Panc1 (cell line): ENCODE results near the gene SLC5A6. TPM values are rescaled to one million over a fixed set of nuclear protein-coding genes. Genes with fewer than 3 reads are reported as not detected.

Experiments used
- ATAC-seq: fragments of 200-7000 bp; cut with Tn5 transposase; 2 replicates; pipeline ENCODE4 v1.9.1; 2020; ENCODE audit warnings: mild to moderate bottlenecking, moderate library complexity
- BruUV-seq: library from RNA; stranded (reverse); fragments of 400-500 nt; replicated peaks from 2 replicates; lab custom pipeline; 2021; lab: Mats Ljungman, UMichigan
- CTCF ChIA-PET: fragments of 300-600 bp; sonication (Branson Sonifier 250); formaldehyde crosslinking; loops from one replicate; lab custom pipeline; 2022; ENCODE audit warnings: antibody characterized with exemption; lab: Charles Lee
- POLR2A ChIA-PET: fragments of 300-600 bp; sonication (Branson Sonifier 250); formaldehyde crosslinking; loops from one replicate; lab custom pipeline; 2022; ENCODE audit warnings: antibody characterized with exemption; lab: Charles Lee
- DNase-seq: peaks from one replicate; pipeline ENCODE4 v3.0.0-alpha.2; 2010; ENCODE audit warnings: low read depth, low spot score
- H3K27ac ChIP-seq: 2 replicates; pipeline ENCODE4 v1.5.1; 2011; ENCODE audit warnings: mild to moderate bottlenecking, low read length, inconsistent platforms
- H3K27me3 ChIP-seq: fragments of 200-500 bp; sonication (Bioruptor generic); 2 replicates; pipeline ENCODE4 v1.6.0; 2014; ENCODE audit warnings: low read length, inconsistent platforms; ENCODE audit not compliant: control insufficient read depth, insufficient read depth
- H3K36me3 ChIP-seq: fragments of 200-500 bp; sonication (Bioruptor generic); 2 replicates; pipeline ENCODE4 v1.5.1; 2014; ENCODE audit warnings: inconsistent platforms, mild to moderate bottlenecking, low read length, moderate library complexity; ENCODE audit not compliant: control insufficient read depth, insufficient read depth
- H3K4me1 ChIP-seq: 2 replicates; pipeline ENCODE4 v1.5.1; 2011; ENCODE audit warnings: inconsistent platforms, mild to moderate bottlenecking, low read length, moderate library complexity; ENCODE audit not compliant: control insufficient read depth, insufficient read depth
- H3K4me3 ChIP-seq, 2 experiments: 2 replicates each; pipeline ENCODE4 v1.5.1; 2011 to 2012; ENCODE audit warnings: low read depth in 2 of 2, low read length in 2 of 2, mild to moderate bottlenecking in 2 of 2, inconsistent platforms in 1 of 2, moderate library complexity in 1 of 2
- H3K9me3 ChIP-seq: fragments of 200-500 bp; sonication (Bioruptor generic); 2 replicates; pipeline ENCODE4 v1.5.1; 2014; ENCODE audit warnings: low read depth, mild to moderate bottlenecking, inconsistent platforms, low read length, moderate library complexity; ENCODE audit not compliant: control insufficient read depth, insufficient read depth
- POLR2AphosphoS5 ChIP-seq: IDR thresholded peaks from 2 replicates; pipeline ENCODE4 v1.6.1; 2012; ENCODE audit warnings: mild to moderate bottlenecking, low read depth, low read length, moderate library complexity
- SIN3A ChIP-seq: IDR thresholded peaks from 2 replicates; pipeline ENCODE4 v1.6.1; 2012; ENCODE audit warnings: low read depth, mild to moderate bottlenecking, low read length, moderate library complexity, borderline replicate concordance; ENCODE audit not compliant: insufficient read depth
- TCF7L2 ChIP-seq: IDR thresholded peaks from 2 replicates; pipeline ENCODE4 v1.6.1; 2011; ENCODE audit warnings: mild to moderate bottlenecking, low read depth, low read length, inconsistent platforms
- in situ Hi-C: cut with HindIII; loops from 2 replicates; pipeline ENCODE4 v1.10.0; 2016; ENCODE audit warnings: low sequenced_read_pairs, low pct_unique_long_range_greater_than_20kb
- intact Hi-C: fragments of 100-400 bp; cut with micrococcal nuclease; formaldehyde crosslinking; loops from one replicate; pipeline ENCODE4 v1.10.0; 2022; ENCODE audit not compliant: unreplicated experiment
- total RNA-seq: library from RNA; stranded (reverse); gene quantifications from one replicate; pipeline ENCODE4 v1.2.1, GENCODE V29; 2021; ENCODE audit not compliant: unreplicated experiment
- TF ChIP-seq, protein P1 (sequence below): fragments of 450-650 bp; IDR thresholded peaks from 2 replicates; pipeline ENCODE4 v1.5.1; 2017; ENCODE audit warnings: mild to moderate bottlenecking
- TF ChIP-seq, protein P2 (sequence below), 2 experiments: IDR thresholded peaks; 2 replicates each; pipeline ENCODE4 v1.6.1; 2011 to 2012; ENCODE audit warnings: low read depth in 2 of 2, control low read depth in 1 of 2, low read length in 1 of 2, mild to moderate bottlenecking in 1 of 2, moderate library complexity in 1 of 2; ENCODE audit not compliant: insufficient read depth in 1 of 2

SLC5A6 gene
- total RNA-seq, 1 experiment from 2014 or later, result 74.5 TPM

DNA sequence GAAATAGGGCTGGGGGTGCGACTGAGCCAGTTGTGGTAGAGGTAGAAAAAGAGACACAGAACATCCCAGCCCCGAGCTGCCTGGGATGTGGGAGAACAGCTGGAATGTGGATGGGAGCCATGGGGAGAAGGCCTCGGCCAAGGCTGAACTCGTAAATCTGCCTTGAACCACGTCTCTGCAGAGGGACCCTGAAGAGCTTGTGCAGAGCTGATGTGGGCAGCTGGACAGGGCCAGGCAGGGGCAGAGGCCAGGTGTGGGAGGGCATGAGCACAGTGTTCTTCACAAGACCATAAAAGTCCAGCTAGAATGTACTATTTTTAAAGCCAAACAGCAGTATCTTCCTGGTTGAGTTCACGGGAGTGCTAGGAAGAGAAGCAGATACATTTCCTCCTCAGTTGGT is 57.6 kb downstream of the SLC5A6 start:
- no peak for DNase-seq
- ChIA-PET CTCF (interaction anchor here (0.6 kb wide), 1 partner anchor 254 kb away, joined by 3 read pairs; no protein-coding TSS in a partner anchor), POLR2A (no interaction called here)
- intact Hi-C loops, result no loop called here
- Histone ChIP-seq H3K36me3 (no peaks in the 10 kb centered on the region), H3K27me3 (no peaks in the 10 kb centered on the region), H3K4me3 (no peak overlapping the region), H3K9me3 (no peaks in the 10 kb centered on the region), H3K4me1 (no peaks in the 10 kb centered on the region), H3K27ac (no peak overlapping the region)
- in situ Hi-C loops, result no loop called here
- ATAC-seq, result no peak
- TF ChIP-seq, protein P1, sequence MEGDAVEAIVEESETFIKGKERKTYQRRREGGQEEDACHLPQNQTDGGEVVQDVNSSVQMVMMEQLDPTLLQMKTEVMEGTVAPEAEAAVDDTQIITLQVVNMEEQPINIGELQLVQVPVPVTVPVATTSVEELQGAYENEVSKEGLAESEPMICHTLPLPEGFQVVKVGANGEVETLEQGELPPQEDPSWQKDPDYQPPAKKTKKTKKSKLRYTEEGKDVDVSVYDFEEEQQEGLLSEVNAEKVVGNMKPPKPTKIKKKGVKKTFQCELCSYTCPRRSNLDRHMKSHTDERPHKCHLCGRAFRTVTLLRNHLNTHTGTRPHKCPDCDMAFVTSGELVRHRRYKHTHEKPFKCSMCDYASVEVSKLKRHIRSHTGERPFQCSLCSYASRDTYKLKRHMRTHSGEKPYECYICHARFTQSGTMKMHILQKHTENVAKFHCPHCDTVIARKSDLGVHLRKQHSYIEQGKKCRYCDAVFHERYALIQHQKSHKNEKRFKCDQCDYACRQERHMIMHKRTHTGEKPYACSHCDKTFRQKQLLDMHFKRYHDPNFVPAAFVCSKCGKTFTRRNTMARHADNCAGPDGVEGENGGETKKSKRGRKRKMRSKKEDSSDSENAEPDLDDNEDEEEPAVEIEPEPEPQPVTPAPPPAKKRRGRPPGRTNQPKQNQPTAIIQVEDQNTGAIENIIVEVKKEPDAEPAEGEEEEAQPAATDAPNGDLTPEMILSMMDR, result no peak
- TF ChIP-seq TCF7L2 (no peak), SIN3A (no peak), POLR2AphosphoS5 (no peak)
- TF ChIP-seq, protein P2, sequence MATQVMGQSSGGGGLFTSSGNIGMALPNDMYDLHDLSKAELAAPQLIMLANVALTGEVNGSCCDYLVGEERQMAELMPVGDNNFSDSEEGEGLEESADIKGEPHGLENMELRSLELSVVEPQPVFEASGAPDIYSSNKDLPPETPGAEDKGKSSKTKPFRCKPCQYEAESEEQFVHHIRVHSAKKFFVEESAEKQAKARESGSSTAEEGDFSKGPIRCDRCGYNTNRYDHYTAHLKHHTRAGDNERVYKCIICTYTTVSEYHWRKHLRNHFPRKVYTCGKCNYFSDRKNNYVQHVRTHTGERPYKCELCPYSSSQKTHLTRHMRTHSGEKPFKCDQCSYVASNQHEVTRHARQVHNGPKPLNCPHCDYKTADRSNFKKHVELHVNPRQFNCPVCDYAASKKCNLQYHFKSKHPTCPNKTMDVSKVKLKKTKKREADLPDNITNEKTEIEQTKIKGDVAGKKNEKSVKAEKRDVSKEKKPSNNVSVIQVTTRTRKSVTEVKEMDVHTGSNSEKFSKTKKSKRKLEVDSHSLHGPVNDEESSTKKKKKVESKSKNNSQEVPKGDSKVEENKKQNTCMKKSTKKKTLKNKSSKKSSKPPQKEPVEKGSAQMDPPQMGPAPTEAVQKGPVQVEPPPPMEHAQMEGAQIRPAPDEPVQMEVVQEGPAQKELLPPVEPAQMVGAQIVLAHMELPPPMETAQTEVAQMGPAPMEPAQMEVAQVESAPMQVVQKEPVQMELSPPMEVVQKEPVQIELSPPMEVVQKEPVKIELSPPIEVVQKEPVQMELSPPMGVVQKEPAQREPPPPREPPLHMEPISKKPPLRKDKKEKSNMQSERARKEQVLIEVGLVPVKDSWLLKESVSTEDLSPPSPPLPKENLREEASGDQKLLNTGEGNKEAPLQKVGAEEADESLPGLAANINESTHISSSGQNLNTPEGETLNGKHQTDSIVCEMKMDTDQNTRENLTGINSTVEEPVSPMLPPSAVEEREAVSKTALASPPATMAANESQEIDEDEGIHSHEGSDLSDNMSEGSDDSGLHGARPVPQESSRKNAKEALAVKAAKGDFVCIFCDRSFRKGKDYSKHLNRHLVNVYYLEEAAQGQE (IDR thresholded peaks at IDR 0.05; ENCODE audit: insufficient read depth in 1 of 2, low read depth in 2 of 2, low read length in 1 of 2), result no peak
- BruUV-seq, result no TSS peak

DNA sequence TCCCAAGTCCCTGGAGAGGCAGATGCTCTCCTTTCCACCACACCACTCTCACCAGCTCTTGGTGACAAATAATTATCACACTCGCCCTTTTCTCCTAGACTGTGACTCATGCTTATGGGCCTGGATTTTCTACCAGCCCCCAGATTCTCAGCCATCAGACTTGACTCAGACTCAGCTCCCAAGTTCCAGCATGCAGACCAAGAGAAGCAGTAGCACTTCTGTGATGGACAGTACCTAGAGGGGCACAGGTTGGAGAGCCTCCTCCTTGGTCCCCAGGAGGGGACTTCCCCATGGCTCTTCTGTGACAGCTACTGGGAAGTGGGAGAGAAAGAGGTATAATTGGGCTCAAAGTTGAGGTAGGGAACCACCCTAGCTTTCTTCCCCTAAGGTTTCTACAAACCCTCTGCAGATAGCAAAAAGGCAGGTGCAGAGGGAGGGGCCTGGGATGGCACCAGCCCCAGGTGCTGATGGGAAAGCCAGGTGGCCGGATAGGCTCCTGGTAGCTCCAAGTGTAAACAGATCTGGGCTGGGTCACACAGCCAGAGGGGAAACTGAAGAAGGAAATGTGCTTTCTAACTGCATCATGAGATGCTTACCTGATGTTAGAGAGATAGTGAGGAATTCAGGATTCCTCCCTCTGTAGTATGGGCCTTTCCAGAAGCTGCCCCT is 59.1 kb downstream of the SLC5A6 start:
- in situ Hi-C loops, result no loop called here
- POLR2A ChIA-PET, result no interaction called here

More for the DNA sequence above, 59.1 kb downstream of the SLC5A6 start:
- no TSS peak for BruUV-seq
- Histone ChIP-seq H3K9me3 (no peaks in the 10 kb centered on the region), H3K27me3 (no peaks in the 10 kb centered on the region), H3K4me3 (no peak overlapping the region), H3K27ac (no peak overlapping the region), H3K36me3 (no peaks in the 10 kb centered on the region), H3K4me1 (no peaks in the 10 kb centered on the region)
- DNase-seq (no peak), ATAC-seq (no peak)
- CTCF ChIA-PET, result no interaction called here
- TF ChIP-seq TCF7L2, result no peak
- TF ChIP-seq, protein P2 (IDR thresholded peaks at IDR 0.05; ENCODE audit: insufficient read depth in 1 of 2, low read depth in 2 of 2, low read length in 1 of 2), result no peak
- TF ChIP-seq POLR2AphosphoS5, result no peak
- no peak for TF ChIP-seq SIN3A
- TF ChIP-seq, protein P1, result no peak
- intact Hi-C loops, result no loop called here
